GM18867 (cell line): ENCODE measurements around the gene ADAT2.

Experiments
- ATAC-seq: cut with Tn5 transposase; IDR thresholded peaks from one replicate; pipeline ENCODE4 v1.9.1; 2021; ENCODE audit warnings: mild to moderate bottlenecking, moderate library complexity; ENCODE audit not compliant: unreplicated experiment

ADAT2 gene

DNA sequence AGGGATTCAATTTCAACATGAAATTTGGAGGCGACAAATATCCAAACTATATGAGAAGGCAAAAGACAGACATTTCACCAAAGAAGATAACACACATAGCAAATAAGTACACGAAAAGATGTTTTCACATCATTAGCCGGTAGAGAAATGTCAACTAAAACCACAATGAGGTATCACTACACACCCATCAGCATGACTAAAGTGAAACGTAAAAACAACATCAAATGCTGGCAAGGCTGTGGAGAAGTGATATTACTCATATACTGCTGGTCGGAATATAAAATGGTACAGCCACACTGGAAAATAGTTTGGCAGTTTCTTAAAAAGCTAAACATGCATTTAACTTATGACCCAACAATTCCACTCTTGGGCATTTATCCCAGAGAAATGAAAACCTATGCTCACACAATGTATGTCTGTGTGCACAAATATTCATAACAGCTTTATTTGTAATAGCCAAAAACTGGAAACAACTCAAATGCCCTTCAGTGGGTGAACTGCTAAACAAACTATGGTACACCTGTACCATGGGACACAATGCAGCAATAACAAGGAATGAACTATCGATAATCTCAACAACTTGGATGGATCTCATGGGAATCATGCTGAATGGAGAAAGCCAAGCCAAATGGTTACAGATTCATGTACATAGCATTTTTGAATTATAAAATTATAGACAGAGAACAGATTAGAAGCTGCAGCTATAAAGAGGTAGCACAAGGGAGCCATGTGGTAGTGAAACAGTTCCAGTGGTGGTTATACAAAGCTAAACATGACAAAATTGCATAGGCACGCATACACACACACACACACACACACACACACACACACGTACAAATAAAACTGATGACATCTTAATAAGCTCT lies 8.6 kb downstream of the ADAT2 start:
- no peak for ATAC-seq

DNA sequence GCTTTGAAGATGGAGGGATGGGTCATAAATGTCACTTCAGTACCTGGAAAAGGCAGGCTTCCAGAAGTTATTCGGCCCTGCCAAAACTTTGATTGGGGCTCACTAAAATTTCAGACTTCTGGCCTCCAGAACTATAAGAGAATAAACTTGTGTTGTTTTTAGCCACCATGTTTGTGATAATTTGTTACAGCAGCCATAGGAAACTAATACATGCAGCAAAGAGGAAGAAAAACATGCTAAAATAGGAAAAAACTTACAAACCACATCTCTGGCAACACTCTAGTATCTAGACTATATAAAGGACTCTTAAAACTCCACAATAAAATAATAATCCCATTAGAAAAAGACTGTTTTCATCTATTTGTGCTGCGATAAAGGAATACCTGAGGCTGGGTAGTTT lies 9.5 kb downstream of the ADAT2 start:
- no peak for ATAC-seq

- ATAC-seq = no peak
Observed at GRCh38 chr6:143432588-143432987, 17.9 kb downstream of the ADAT2 start.

DNA sequence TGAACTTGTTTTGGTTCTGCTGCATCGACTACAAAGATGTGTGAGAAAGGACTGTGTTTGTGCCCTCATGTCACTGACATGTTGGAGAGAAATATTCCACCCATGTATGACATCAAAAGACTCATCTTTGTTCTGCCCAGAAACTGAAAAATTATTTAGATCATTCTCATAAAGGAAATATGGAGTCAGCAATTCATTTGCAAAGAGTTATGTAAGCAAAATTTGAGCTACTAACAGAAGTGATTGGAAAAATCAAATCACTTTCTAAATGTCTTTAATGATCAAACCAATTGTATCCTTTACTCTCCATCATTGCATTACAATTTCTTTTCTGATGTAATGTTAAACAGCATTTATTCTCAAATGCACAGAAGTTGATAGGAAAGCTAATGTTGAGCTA lies 19.3 kb downstream of the ADAT2 start:
- ATAC-seq = no peak

DNA sequence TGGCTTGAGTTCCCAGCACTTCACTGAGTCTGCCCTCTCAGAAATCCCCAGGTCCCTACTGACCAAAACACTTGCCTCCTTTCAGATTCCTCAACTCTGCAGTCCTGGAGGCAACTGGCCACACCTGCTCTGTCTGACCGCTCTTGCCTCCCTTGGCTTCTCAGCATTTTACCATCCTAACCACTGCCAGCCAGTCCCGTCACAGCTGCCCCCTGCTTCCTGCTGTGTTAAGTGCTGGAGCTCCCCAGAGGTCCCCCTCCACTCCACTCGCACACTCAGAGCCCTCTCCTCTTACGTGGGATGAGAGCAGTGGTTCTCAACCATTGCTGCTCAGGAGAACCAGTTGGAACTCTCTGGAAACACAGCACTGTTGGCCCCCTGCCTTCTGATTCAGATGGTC lies 20.5 kb downstream of the ADAT2 start:
- ATAC-seq = no peak

GRCh38 chr6:143427109-143427817 lies 23.2 kb downstream of the ADAT2 start:
- ATAC-seq = peak; percentile 100

- no peak for ATAC-seq
Observed at GRCh38 chr6:143426026-143426425, 24.5 kb downstream of the ADAT2 start.

- no peak for ATAC-seq
Observed at GRCh38 chr6:143419526-143419925, 31.0 kb downstream of the ADAT2 start.

GRCh38 chr6:143414769-143415168 lies 35.7 kb downstream of the ADAT2 start:
- ATAC-seq = no peak

DNA sequence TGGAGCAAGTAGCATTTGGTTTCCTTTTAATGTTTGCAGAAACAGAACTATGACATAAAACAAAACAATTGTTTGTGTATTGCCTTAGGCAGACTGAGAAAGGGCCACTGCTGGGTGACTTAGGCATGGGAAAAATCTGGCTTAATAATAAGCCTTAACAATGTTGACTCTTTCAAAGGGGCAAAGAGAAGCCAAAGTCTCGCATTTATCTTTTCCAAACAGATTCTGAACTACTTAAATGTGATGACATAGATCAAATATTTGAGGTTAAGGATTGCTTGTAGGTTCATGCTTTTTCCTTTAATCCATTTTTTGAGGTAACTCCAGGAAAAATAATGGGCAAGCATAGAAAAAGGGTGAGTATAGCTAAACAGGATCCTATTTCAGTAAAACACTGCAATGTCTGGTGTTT lies 39.6 kb downstream of the ADAT2 start:
- ATAC-seq = no peak

- ATAC-seq = no peak
Observed at GRCh38 chr6:143408787-143409162, 41.7 kb downstream of the ADAT2 start.

GRCh38 chr6:143408151-143408786 lies 42.2 kb downstream of the ADAT2 start:
- ATAC-seq = no peak

- peak; percentile 67 for ATAC-seq
Observed at GRCh38 chr6:143406673-143407072, 43.8 kb downstream of the ADAT2 start.

- ATAC-seq = no peak
Observed at GRCh38 chr6:143405373-143406154, 44.9 kb downstream of the ADAT2 start.

GRCh38 chr6:143402721-143403336 lies 47.7 kb downstream of the ADAT2 start:
- no peak for ATAC-seq

GRCh38 chr6:143401636-143402370 lies 48.7 kb downstream of the ADAT2 start:
- no peak for ATAC-seq

GRCh38 chr6:143401068-143401446 lies 49.4 kb downstream of the ADAT2 start:
- ATAC-seq = no peak

- ATAC-seq = no peak
Observed at GRCh38 chr6:143400258-143401067, 50.0 kb downstream of the ADAT2 start.

- no peak for ATAC-seq
Observed at GRCh38 chr6:143399775-143400174, 50.7 kb downstream of the ADAT2 start.
